ENCODE measurements around the gene RMND5B. TPM values are rescaled to one million over a fixed set of nuclear protein-coding genes. Genes with fewer than 3 reads are reported as not detected.

RMND5B gene
- total RNA-seq, 1 donor from 2014 or later: 81.6 TPM

DNA sequence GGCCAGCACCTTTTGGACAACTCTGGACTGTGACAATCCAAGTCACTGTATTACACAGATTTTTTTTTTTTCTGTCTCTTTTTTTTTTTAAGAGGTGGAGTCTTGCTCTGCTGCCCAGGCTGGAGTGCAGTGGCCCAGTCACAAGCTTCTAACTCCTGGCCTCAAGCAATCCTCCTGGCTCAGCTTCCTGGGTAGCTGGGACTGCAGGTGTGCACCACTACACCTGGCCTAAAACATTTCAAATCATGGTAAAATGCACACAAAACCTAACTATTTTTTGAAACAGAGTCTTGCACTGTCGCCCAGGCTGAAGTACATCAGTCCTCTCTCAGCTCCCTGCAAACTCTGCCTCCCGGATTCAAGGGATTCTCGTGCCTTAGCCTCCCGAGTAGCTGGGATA, 24.7 kb upstream of the RMND5B start:
- Histone ChIP-seq H3K36me3 (no peaks in the 10 kb centered on the region), H3K4me1 (no peaks in the 10 kb centered on the region), H3K4me3 (no peak overlapping the region), H3K27ac (no peak overlapping the region), H3K27me3 (no peaks in the 10 kb centered on the region), H3K9me3 (no peaks in the 10 kb centered on the region)
- DNase-seq (ENCODE audit: low spot score in 2 of 2): no peak
- intact Hi-C loops (cut with DNase I): no loop called here
- TF ChIP-seq, protein P1, sequence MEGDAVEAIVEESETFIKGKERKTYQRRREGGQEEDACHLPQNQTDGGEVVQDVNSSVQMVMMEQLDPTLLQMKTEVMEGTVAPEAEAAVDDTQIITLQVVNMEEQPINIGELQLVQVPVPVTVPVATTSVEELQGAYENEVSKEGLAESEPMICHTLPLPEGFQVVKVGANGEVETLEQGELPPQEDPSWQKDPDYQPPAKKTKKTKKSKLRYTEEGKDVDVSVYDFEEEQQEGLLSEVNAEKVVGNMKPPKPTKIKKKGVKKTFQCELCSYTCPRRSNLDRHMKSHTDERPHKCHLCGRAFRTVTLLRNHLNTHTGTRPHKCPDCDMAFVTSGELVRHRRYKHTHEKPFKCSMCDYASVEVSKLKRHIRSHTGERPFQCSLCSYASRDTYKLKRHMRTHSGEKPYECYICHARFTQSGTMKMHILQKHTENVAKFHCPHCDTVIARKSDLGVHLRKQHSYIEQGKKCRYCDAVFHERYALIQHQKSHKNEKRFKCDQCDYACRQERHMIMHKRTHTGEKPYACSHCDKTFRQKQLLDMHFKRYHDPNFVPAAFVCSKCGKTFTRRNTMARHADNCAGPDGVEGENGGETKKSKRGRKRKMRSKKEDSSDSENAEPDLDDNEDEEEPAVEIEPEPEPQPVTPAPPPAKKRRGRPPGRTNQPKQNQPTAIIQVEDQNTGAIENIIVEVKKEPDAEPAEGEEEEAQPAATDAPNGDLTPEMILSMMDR (IDR thresholded peaks at IDR 0.05): no peak

DNA sequence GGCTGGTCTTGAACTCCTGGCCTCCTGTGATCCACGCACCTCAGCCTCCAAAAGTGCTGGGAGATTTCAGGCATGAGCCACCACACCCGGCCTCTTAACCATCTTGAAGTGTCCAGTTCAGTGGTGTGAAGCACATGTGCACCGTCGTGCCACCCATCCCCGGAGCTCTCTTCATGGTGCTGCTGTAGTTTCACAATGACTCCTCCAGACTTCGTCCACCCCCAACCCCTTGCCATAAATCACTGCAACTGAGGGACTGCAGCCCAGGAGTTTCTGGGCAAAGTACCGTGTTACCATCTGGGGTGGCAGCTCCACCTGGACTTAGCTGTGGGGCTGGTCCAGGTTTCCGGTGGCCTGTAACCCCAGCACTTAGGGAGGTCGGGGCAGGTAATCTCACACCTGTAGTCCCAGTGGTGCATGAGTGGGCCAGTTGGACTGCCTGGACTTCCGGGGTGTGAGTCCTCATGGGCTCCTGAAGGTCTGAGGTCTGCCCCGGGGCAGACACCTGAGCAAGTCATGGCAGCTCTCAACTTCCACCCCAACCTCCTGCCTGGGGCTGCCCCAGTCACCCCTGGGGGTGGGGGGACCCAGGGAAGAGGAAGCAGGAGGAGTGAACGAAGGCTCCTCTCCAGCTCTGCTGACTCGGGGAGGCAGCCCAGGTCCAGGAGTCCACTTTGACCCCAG, 24.1 kb upstream of the RMND5B start:
- Histone ChIP-seq H3K27me3 (no peaks in the 10 kb centered on the region), H3K36me3 (no peaks in the 10 kb centered on the region), H3K4me1 (no peaks in the 10 kb centered on the region), H3K9me3 (no peaks in the 10 kb centered on the region), H3K4me3 (no peak overlapping the region), H3K27ac (no peak overlapping the region)
- intact Hi-C loops (cut with DNase I): no loop called here
- DNase-seq (ENCODE audit: low spot score in 2 of 2): no peak
- TF ChIP-seq, protein P1 (IDR thresholded peaks at IDR 0.05): no peak

DNA sequence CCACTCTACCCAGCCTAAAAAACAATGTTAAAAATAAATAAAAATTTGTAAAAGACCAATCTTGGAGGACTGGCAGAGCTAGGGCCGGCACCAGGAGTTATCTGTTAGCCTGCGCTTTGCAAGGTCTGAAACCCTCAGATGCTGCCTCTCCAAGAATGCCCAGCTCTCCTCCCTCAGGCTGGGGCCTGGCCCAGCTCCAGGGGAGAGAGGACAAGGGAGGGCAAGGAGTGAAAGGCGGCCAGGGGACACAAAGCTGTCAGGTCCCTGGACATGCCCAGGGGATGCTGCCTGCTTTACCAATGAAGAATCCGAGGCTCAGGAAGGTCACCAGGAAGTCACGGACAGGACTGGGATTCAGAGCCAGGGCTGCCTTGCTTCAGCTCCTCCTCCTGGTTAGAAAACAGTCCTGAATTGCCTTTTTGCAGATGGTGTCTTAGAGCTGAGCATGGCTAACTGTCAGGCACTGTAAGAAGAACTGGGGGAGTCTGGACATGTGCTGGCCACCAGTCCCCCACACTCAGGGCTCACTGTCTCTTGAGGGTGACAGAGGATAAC, 23.0 kb upstream of the RMND5B start:
- no peak overlapping the region for H3K4me3 ChIP-seq
- H3K27ac ChIP-seq: no peak overlapping the region
- H3K36me3 ChIP-seq: no peaks in the 10 kb centered on the region
- no peaks in the 10 kb centered on the region for H3K9me3 ChIP-seq
- TF ChIP-seq, protein P1 (IDR thresholded peaks at IDR 0.05): no peak
- H3K4me1 ChIP-seq: no peaks in the 10 kb centered on the region
- no peaks in the 10 kb centered on the region for H3K27me3 ChIP-seq
- intact Hi-C loops (cut with DNase I): no loop called here
- DNase-seq (ENCODE audit: low spot score in 2 of 2): no peak

DNA sequence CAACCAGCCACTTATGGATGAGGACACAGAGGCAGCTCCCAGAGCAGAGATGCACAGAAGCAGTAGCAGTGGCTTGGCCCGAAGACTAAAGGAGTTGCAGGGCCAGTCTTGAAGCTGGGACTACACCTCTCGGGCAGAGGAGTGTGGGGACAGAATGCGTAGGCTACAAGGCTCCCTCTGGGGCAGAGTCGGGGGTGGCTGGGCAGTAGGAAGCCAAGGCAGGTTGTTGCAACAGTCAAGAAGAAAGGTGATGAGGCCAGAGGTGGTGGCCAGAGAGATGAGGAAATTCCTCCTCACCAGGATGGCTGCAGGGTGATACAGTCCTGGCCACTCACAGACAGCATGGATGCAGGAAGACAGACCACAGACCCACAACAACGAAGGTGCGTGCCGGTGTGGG, 22.4 kb upstream of the RMND5B start:
- no peak for DNase-seq (ENCODE audit: low spot score in 2 of 2)
- Histone ChIP-seq H3K9me3 (no peaks in the 10 kb centered on the region), H3K27ac (no peak overlapping the region), H3K4me3 (no peak overlapping the region), H3K36me3 (no peaks in the 10 kb centered on the region), H3K27me3 (no peaks in the 10 kb centered on the region), H3K4me1 (peaks cover 0 to under 1% of the 10 kb centered on the region in 2 donors)
- TF ChIP-seq, protein P1 (IDR thresholded peaks at IDR 0.05): no peak
- intact Hi-C loops (cut with DNase I): no loop called here

DNA sequence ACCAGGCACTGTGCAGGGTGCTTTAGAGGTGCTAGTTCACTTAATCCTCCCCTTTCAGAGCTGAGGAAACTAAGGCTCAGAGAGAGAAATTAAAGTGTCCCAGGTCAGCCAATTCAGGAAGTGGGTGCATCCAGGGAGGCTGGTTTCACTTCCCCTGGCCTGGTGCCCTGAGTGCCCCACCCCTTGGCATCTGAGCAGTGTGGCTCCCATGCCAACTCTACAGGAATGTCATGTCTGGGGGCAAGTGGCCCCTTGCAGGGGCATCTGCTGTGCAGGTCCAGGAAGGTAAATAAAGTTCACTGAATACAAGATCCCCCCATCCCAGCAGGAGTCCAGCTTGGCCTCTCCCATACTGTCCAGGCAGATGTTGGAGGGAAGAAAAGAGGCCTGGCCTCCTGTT, 21.8 kb upstream of the RMND5B start:
- H3K4me3 ChIP-seq: no peak overlapping the region
- H3K4me1 ChIP-seq: peaks cover 0 to 5% of the 10 kb centered on the region in 2 donors
- intact Hi-C loops (cut with DNase I): no loop called here

More for the DNA sequence above, 21.8 kb upstream of the RMND5B start:
- H3K27ac ChIP-seq: no peak overlapping the region
- no peak for DNase-seq (ENCODE audit: low spot score in 2 of 2)
- TF ChIP-seq, protein P1 (IDR thresholded peaks at IDR 0.05): no peak
- no peaks in the 10 kb centered on the region for H3K36me3 ChIP-seq
- H3K9me3 ChIP-seq: no peaks in the 10 kb centered on the region
- H3K27me3 ChIP-seq: peaks cover 5% of the 10 kb centered on the region

Measured in ascending aorta (tissue), 2 donors.